Posterior cingulate gyrus (tissue), 11 donors: ENCODE measurements around the gene MIGA2.
A peak's percentile ranks its signal among the peaks of the same experiment; 100 is the strongest.

ENCODE experiments used
- DNase-seq, 10 donors: peaks; one replicate each; pipeline versions ENCODE4 v3.0.0 to v3.0.0-alpha.2; 2020 to 2021; ENCODE audit warnings: mixed read lengths in 3 of 10
- intact Hi-C: fragments of 100-400 bp; cut with DNase I; formaldehyde crosslinking; loops from one replicate; pipeline ENCODE4 v1.15.1; 2023

MIGA2 gene

DNA sequence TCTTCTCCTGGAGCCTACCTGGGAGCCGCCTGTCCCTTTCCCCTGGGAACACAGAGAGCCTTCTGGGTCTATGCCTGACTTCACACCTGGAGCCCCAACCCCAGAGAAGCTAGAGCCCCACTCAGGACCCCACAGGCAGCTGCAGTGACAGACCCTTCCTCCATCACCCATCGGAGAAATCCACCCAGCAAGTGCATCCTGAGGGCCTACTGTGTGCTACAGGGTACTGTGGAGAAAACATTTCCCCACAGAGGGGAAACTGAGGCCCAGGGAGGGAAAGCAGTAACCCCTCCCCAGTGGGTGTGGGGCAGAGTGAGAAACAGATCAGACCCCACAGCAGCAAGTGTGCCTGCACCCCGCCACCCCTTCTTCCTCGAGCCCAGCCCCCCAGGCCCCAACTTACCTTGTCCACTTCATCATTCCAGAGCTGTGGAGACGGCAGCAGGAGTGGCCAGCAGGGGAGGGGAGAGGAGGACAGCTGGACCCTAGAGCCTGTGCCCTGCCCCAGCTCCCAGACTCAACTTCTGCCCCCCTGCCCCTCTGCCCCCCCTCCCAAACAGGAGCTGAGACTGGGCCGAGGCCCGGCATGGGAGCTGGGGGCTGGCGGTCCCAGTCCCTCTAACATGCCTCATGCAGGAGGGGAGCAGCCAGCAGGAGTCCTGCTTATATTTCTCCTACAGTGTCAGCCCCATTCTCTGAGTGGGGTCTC is 26.0 kb upstream of the MIGA2 start:
- no peak for DNase-seq
- intact Hi-C loops: no loop called here

DNA sequence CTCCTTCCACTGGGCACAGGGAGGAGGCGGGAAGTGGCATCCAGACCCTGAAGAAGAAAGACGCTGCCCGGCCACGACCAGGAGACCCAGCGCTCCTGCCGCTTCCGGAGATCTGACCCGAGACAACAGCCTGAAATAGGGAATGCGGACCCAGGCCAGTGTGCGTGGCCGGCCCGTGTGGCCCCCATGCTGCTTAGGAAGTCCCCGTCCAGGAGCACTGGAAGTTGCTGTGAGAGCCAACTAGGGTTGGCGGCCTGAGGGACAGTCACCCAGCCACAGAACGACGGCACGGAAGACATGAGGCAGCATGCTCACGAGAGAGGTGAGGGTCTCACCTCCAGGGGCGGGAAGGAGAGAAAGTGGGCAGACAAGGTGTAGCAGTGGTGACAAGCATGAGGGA is 25.3 kb upstream of the MIGA2 start:
- no peak for DNase-seq
- intact Hi-C loops: no loop called here

GRCh38 chr9:129011761-129012181 is 24.7 kb upstream of the MIGA2 start:
- intact Hi-C loops: no loop called here
- no peak for DNase-seq

DNA sequence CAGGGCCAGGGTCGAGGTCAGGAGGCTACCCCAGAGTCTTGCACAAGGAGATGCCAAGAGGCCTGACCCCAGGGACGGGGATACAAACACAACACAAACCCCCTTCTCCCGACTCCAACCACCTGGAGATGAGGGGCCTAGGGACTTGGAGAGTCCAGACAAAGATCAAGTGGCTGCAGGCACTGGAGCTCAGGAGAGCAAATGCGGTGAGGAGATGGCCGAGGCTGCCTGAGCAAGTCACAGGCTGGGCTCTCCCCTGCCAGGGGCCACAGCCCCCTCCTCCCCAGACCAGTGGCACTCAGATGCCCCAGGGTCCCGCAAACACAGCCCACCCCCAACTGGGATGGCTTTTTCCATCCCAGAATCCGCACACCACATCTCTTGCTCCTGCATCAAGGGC is 24.1 kb upstream of the MIGA2 start:
- intact Hi-C loops: no loop called here

GRCh38 chr9:129012893-129013448 is 23.5 kb upstream of the MIGA2 start:
- no peak for DNase-seq
- intact Hi-C loops: no loop called here

More for the DNA sequence above, 24.1 kb upstream of the MIGA2 start:
- no peak for DNase-seq

DNA sequence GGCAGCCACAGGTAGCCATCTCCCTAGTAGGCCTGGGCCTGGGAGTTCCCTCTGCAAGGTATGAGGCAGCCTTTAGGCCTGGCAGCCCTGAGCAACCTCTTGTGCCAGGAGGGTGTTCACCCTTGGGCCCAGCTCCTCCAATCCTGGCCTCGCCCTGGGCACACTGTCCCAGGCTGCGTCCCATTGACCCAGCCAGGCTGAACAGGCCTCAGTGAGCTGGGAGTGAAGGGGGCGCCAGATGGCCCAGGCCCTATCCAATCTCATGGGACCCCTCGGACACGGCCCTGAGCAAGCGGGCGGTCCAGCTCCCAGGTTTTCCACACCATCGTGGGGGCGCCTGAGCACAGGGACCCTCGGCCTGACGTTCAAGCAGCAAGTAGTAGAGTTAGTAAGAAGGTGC is 22.8 kb upstream of the MIGA2 start:
- DNase-seq: no peak
- intact Hi-C loops: no loop called here

GRCh38 chr9:129014124-129014523 is 22.3 kb upstream of the MIGA2 start:
- intact Hi-C loops: no loop called here
- no peak for DNase-seq

GRCh38 chr9:129014608-129015007 is 21.8 kb upstream of the MIGA2 start:
- no peak for DNase-seq
- intact Hi-C loops: no loop called here

DNA sequence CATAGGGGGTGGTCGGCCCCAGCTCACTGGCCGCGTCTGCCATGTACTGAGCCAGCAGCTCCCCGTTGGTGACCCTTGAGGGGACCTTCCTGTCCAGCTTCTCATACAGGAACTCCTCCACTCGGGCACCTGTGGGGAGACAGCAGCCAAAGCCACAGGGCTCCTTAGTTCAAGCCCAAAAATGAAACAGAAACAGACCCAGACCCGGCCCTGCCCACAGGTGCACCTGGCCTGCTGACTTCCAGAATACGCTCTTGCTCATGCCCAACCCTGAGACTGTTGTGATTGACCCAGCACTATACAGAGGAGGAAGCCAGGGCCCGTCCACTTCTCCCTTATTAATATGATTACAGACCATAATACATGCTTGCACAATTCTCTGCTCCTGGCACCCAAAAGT is 15.3 kb upstream of the MIGA2 start:
- no peak for DNase-seq

DNA sequence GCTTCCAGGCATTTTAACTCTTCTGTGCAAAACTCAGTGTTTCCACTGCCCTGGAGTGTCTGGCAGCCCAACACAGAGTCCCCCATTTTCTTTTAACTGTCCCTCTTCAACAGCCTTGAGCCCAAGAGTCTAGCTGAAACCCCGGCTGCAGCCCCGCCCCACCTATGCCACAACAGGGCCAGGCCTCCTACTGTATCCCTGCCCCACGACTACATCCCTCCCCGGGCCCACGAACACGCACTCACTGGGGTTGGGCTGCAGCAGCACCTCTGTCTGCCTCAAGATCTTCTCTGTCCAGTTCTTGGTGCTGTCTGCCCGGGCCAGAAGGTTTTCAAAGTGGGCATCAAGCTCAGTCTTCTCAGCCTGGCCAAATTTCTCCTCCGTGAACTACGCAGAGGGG is 14.4 kb upstream of the MIGA2 start:
- intact Hi-C loops: no loop called here
- no peak for DNase-seq

More for the DNA sequence above, 15.3 kb upstream of the MIGA2 start:
- intact Hi-C loops: no loop called here

DNA sequence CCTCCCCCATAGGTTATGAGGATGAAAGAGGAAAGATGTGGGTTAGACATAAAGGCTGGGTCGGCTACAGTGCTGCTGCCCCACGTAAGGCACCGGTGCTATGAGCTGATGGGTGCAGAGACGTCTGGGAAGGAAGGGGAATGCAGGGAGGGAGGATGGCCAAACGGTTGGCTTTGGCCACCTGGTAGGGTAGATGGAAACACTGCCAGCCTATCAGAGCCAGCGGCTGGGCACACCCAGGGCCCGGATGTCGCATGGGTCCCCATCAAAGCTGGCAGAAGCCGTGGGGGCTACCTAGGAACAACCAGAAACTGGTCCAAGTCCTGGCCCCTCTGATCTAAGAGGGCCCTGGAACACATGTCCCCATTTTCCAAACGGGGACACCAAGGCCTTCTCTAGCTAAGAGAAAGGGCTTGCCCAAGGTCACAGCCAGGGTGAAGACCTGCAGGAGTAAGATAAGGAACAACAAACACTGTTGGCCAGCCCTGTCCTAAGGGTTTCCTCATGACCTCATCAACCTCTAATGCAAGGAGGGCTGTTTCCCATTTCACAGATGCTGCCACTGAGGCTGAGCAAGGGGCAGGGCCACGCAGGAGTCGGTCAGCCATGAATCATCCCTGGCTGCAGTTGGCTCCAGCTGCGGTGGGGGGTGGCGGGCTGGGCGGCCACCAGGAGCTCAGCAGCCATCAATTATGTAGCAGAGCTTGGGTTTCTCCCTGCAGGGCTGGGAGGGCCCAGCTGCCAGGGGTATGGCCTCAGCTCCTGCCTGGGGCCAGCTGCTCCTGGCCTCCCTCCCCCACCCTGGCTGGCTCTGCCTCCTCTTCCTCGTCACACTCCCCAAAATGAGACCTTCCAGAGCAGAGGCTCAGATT is 13.2 kb upstream of the MIGA2 start:
- DNase-seq: peak in 7 of 10 donors; percentile 31 to 94 (median 40)
- intact Hi-C loops: no loop called here

GRCh38 chr9:129023908-129024233 is 12.6 kb upstream of the MIGA2 start:
- intact Hi-C loops: no loop called here
- no peak for DNase-seq

- intact Hi-C loops: loop anchor here (5.0 kb wide), 1 partner anchor 86 kb away; the partner anchor contains the start of genes CRAT and PTPA
- DNase-seq: peak in 7 of 10 donors; percentile 24 to 91 (median 44)
Measured at GRCh38 chr9:129026442-129027223, 9.8 kb upstream of the MIGA2 start.

DNA sequence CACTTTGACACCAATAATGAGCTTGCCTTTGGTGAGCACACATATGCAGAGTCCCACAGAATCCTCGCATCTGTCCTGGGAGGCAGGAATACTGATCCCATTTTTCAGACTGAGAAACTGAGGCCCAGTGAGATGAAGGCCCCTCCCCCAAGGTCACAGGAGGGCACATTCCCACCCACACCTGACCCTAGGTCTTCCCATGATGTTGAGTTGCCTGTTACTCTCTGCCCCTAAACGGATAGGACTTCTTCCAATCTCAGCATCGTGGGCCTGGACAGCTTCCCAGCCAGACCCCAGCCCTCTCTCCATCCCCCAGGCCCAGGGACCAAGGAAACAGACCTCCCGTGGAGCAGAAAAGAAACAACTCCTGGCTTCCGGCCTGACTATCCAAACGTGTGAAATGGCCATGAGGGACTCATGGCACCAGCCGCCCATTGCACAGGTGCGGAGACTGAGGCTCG is 9.2 kb upstream of the MIGA2 start:
- DNase-seq: no peak
- intact Hi-C loops: loop anchor here (5.0 kb wide), 1 partner anchor 85 kb away; the partner anchor contains the start of genes CRAT and PTPA

- intact Hi-C loops: loop anchor here (1.0 to 5.0 kb wide), 2 partner anchors 9 to 85 kb away; partner anchors contain the start of genes CRAT, MIGA2 and PTPA
- DNase-seq: peak in 2 of 10 donors; percentile 22 to 87
Measured at GRCh38 chr9:129027685-129028191, 8.7 kb upstream of the MIGA2 start.

- intact Hi-C loops: loop anchor here (1.0 to 5.0 kb wide), 2 partner anchors 8 to 84 kb away; partner anchors contain the start of genes CRAT, MIGA2 and PTPA
- DNase-seq: peak; percentile 96 to 100 (median 98)
Measured at GRCh38 chr9:129028192-129028966, 8.0 kb upstream of the MIGA2 start, which contains the start of gene SH3GLB2. SH3GLB2 (minus strand) TSS chr9:129028331; CDS start chr9:129028154, 177 bp downstream.

- intact Hi-C loops: no loop called here
- DNase-seq: no peak
Measured at GRCh38 chr9:129030191-129030590, 6.2 kb upstream of the MIGA2 start.

GRCh38 chr9:129031514-129031913 is 4.9 kb upstream of the MIGA2 start:
- intact Hi-C loops: no loop called here
- no peak for DNase-seq

GRCh38 chr9:129032541-129033159 is 3.8 kb upstream of the MIGA2 start:
- intact Hi-C loops: no loop called here

More at GRCh38 chr9:129032541-129033159, 3.8 kb upstream of the MIGA2 start:
- DNase-seq: no peak
